HepG2 (cell line): ENCODE measurements around the gene MRPL28. TPM values are rescaled to one million over a fixed set of nuclear protein-coding genes. Genes with fewer than 3 reads are reported as not detected.

ENCODE experiments used
- ATM ChIP-seq: fragments of 450-650 bp; IDR thresholded peaks from 2 replicates; pipeline ENCODE4 v1.7.1; 2017; ENCODE audit warnings: mild to moderate bottlenecking, borderline replicate concordance
- HNRNPH1 ChIP-seq: fragments of 200-400 bp; formaldehyde crosslinking; optimal IDR thresholded peaks from 2 replicates; pipeline ENCODE3; 2017; ENCODE audit warnings: mild to moderate bottlenecking, low read depth, low read length
- PRMT3 ChIP-seq: sonication (generic); formaldehyde crosslinking; IDR thresholded peaks from 2 replicates; pipeline ENCODE4 v1.8.1; 2022; ENCODE audit warnings: low read depth, mild to moderate bottlenecking, moderate library complexity, missing genetic modification reagents, borderline replicate concordance
- RBFOX2 ChIP-seq: fragments of 200-400 bp; formaldehyde crosslinking; IDR thresholded peaks from 2 replicates; pipeline ENCODE4 v1.6.1; 2017; ENCODE audit warnings: low read depth, mild to moderate bottlenecking, low read length
- SUZ12 ChIP-seq: fragments of 150-350 bp; IDR thresholded peaks from 2 replicates; pipeline ENCODE4 v1.6.1; 2014; ENCODE audit warnings: low read depth, low read length
- THAP11 ChIP-seq: IDR thresholded peaks from 2 replicates; pipeline ENCODE4 v1.6.1; 2016; ENCODE audit warnings: missing biosample characterization, missing genetic modification reagents
- THYN1 ChIP-seq: sonication (generic); formaldehyde crosslinking; IDR thresholded peaks from 2 replicates; pipeline ENCODE4 v1.8.1; 2023; ENCODE audit warnings: low read depth, mild to moderate bottlenecking, moderate library complexity, missing genetic modification reagents, borderline replicate concordance
- ZFP36L2 ChIP-seq: sonication (generic); formaldehyde crosslinking; IDR thresholded peaks from 2 replicates; pipeline ENCODE4 v1.4.0; 2020; ENCODE audit warnings: missing genetic modification reagents
- ZNF850 ChIP-seq: sonication (generic); formaldehyde crosslinking; conservative IDR thresholded peaks from 2 replicates; pipeline ENCODE4 v1.9.0; 2021; ENCODE audit warnings: mild to moderate bottlenecking, missing genetic modification reagents
- polyA plus RNA-seq, 8 experiments: library from polyadenylated mRNA; depleted of rRNA in 3 of 8; stranded (reverse) in 7 of 8; unstranded in 1 of 8; fragments of >200 nt; fragmentation: Illumina TruSeq in 4 of 8; extraction: Trizol in 4 of 8; gene quantifications; 2 replicates each; pipeline versions ENCODE4 v1.2.1 to v1.2.3, GENCODE V29; 2011 to 2016; ENCODE audit warnings: low read depth in 4 of 8, missing spikeins in 1 of 8, mixed read lengths in 1 of 8; ENCODE audit not compliant: insufficient read depth in 1 of 8
- total RNA-seq, 5 experiments: library from RNA; depleted of rRNA; stranded (reverse); fragments of >200 nt; fragmentation: Illumina TruSeq; extraction: Trizol; gene quantifications; 2 replicates each; pipeline ENCODE4 v1.2.3, GENCODE V29; 2016; ENCODE audit warnings: low read depth in 1 of 5
- TF ChIP-seq, protein P1 (sequence below): sonication (generic); formaldehyde crosslinking; IDR thresholded peaks from 2 replicates; pipeline ENCODE4 v1.5.1; 2020; ENCODE audit warnings: missing genetic modification reagents, mild to moderate bottlenecking, borderline replicate concordance
- TF ChIP-seq, protein P2 (sequence below): IDR thresholded peaks from 2 replicates; pipeline ENCODE4 v1.6.1; 2016
- TF ChIP-seq, protein P3 (sequence below): IDR thresholded peaks from 2 replicates; pipeline ENCODE4 v1.6.1; 2016; ENCODE audit warnings: low read depth, missing genetic modification reagents, missing compliant biosample characterization
- TF ChIP-seq, protein P4 (sequence below): sonication (generic); formaldehyde crosslinking; IDR thresholded peaks from 2 replicates; pipeline ENCODE4 v1.5.0; 2020; ENCODE audit warnings: missing genetic modification reagents, mild to moderate bottlenecking, borderline replicate concordance
- TF ChIP-seq, protein P5 (sequence below): sonication (generic); formaldehyde crosslinking; IDR thresholded peaks from 2 replicates; pipeline ENCODE4 v1.4.0; 2020; ENCODE audit warnings: missing genetic modification reagents
- TF ChIP-seq, protein P6 (sequence below): sonication (generic); formaldehyde crosslinking; IDR thresholded peaks from 2 replicates; pipeline ENCODE4 v1.4.0; 2020; ENCODE audit warnings: missing genetic modification reagents

MRPL28 gene
- total and polyA plus RNA-seq, 2 of the 13 experiments (the other 11 are each of a cell fraction or from before 2014, with no cell fraction given) = 114 to 135 TPM

DNA sequence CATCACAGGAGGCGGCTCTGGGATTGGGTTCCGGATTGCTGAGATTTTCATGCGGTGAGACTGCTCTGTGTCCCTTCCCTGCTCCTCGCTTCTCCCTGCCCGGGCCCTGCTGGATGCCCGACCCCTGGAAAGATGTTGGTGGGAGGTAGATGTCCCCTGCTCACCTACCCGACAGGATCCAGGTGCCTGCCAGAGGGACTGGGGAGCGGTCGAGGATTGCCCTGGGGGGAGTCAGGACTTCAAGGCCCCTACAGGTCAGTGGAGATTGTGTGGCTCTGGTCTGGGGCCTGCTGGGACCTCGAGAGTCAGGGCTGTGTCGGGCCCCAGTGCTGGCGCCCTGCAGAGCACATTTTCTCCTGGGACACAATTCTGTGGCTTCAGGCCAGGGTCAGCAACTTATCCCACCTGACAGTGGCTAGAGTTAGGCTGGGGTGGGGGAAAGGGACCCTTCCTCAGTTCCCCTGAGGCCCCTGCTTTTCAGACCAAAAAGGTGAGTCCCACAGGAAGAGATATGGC, 34.7 kb upstream of the MRPL28 start (continued):
- TF ChIP-seq, protein P1, sequence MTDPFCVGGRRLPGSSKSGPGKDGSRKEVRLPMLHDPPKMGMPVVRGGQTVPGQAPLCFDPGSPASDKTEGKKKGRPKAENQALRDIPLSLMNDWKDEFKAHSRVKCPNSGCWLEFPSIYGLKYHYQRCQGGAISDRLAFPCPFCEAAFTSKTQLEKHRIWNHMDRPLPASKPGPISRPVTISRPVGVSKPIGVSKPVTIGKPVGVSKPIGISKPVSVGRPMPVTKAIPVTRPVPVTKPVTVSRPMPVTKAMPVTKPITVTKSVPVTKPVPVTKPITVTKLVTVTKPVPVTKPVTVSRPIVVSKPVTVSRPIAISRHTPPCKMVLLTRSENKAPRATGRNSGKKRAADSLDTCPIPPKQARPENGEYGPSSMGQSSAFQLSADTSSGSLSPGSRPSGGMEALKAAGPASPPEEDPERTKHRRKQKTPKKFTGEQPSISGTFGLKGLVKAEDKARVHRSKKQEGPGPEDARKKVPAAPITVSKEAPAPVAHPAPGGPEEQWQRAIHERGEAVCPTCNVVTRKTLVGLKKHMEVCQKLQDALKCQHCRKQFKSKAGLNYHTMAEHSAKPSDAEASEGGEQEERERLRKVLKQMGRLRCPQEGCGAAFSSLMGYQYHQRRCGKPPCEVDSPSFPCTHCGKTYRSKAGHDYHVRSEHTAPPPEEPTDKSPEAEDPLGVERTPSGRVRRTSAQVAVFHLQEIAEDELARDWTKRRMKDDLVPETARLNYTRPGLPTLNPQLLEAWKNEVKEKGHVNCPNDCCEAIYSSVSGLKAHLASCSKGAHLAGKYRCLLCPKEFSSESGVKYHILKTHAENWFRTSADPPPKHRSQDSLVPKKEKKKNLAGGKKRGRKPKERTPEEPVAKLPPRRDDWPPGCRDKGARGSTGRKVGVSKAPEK (CRISPR knock-in tag) = no peak
- no peak for TF ChIP-seq SUZ12
- TF ChIP-seq, protein P2, sequence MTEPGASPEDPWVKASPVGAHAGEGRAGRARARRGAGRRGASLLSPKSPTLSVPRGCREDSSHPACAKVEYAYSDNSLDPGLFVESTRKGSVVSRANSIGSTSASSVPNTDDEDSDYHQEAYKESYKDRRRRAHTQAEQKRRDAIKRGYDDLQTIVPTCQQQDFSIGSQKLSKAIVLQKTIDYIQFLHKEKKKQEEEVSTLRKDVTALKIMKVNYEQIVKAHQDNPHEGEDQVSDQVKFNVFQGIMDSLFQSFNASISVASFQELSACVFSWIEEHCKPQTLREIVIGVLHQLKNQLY (CRISPR knock-in tag) = no peak
- TF ChIP-seq ZNF850 (CRISPR knock-in tag) = no peak
- peak; percentile 17 for TF ChIP-seq HNRNPH1
- no peak for TF ChIP-seq ZFP36L2
- TF ChIP-seq, protein P3, sequence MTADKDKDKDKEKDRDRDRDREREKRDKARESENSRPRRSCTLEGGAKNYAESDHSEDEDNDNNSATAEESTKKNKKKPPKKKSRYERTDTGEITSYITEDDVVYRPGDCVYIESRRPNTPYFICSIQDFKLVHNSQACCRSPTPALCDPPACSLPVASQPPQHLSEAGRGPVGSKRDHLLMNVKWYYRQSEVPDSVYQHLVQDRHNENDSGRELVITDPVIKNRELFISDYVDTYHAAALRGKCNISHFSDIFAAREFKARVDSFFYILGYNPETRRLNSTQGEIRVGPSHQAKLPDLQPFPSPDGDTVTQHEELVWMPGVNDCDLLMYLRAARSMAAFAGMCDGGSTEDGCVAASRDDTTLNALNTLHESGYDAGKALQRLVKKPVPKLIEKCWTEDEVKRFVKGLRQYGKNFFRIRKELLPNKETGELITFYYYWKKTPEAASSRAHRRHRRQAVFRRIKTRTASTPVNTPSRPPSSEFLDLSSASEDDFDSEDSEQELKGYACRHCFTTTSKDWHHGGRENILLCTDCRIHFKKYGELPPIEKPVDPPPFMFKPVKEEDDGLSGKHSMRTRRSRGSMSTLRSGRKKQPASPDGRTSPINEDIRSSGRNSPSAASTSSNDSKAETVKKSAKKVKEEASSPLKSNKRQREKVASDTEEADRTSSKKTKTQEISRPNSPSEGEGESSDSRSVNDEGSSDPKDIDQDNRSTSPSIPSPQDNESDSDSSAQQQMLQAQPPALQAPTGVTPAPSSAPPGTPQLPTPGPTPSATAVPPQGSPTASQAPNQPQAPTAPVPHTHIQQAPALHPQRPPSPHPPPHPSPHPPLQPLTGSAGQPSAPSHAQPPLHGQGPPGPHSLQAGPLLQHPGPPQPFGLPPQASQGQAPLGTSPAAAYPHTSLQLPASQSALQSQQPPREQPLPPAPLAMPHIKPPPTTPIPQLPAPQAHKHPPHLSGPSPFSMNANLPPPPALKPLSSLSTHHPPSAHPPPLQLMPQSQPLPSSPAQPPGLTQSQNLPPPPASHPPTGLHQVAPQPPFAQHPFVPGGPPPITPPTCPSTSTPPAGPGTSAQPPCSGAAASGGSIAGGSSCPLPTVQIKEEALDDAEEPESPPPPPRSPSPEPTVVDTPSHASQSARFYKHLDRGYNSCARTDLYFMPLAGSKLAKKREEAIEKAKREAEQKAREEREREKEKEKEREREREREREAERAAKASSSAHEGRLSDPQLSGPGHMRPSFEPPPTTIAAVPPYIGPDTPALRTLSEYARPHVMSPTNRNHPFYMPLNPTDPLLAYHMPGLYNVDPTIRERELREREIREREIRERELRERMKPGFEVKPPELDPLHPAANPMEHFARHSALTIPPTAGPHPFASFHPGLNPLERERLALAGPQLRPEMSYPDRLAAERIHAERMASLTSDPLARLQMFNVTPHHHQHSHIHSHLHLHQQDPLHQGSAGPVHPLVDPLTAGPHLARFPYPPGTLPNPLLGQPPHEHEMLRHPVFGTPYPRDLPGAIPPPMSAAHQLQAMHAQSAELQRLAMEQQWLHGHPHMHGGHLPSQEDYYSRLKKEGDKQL = no peak
- TF ChIP-seq, protein P4, sequence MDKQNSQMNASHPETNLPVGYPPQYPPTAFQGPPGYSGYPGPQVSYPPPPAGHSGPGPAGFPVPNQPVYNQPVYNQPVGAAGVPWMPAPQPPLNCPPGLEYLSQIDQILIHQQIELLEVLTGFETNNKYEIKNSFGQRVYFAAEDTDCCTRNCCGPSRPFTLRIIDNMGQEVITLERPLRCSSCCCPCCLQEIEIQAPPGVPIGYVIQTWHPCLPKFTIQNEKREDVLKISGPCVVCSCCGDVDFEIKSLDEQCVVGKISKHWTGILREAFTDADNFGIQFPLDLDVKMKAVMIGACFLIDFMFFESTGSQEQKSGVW (CRISPR knock-in tag) = no peak
- no peak for TF ChIP-seq PRMT3 (CRISPR knock-in tag)
- TF ChIP-seq ATM = no peak
- TF ChIP-seq, protein P5, sequence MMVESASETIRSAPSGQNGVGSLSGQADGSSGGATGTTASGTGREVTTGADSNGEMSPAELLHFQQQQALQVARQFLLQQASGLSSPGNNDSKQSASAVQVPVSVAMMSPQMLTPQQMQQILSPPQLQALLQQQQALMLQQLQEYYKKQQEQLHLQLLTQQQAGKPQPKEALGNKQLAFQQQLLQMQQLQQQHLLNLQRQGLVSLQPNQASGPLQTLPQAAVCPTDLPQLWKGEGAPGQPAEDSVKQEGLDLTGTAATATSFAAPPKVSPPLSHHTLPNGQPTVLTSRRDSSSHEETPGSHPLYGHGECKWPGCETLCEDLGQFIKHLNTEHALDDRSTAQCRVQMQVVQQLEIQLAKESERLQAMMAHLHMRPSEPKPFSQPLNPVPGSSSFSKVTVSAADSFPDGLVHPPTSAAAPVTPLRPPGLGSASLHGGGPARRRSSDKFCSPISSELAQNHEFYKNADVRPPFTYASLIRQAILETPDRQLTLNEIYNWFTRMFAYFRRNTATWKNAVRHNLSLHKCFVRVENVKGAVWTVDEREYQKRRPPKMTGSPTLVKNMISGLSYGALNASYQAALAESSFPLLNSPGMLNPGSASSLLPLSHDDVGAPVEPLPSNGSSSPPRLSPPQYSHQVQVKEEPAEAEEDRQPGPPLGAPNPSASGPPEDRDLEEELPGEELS (CRISPR knock-in tag) = no peak; the same call in 1 of the 2 replicates
- TF ChIP-seq RBFOX2 = peak; percentile 52
- TF ChIP-seq THAP11 (CRISPR knock-in tag) = no peak
- TF ChIP-seq THYN1 (CRISPR knock-in tag) = no peak
- TF ChIP-seq, protein P6, sequence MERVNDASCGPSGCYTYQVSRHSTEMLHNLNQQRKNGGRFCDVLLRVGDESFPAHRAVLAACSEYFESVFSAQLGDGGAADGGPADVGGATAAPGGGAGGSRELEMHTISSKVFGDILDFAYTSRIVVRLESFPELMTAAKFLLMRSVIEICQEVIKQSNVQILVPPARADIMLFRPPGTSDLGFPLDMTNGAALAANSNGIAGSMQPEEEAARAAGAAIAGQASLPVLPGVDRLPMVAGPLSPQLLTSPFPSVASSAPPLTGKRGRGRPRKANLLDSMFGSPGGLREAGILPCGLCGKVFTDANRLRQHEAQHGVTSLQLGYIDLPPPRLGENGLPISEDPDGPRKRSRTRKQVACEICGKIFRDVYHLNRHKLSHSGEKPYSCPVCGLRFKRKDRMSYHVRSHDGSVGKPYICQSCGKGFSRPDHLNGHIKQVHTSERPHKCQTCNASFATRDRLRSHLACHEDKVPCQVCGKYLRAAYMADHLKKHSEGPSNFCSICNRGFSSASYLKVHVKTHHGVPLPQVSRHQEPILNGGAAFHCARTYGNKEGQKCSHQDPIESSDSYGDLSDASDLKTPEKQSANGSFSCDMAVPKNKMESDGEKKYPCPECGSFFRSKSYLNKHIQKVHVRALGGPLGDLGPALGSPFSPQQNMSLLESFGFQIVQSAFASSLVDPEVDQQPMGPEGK = peak; percentile 89
